ENCODE data around the gene GMPPB. TPM values are rescaled to one million over a fixed set of nuclear protein-coding genes. Genes with fewer than 3 reads are reported as not detected.

Gene GMPPB
- total RNA-seq, 1 experiment from 2014 or later: 28.0 TPM

- H3K27ac Mint-ChIP-seq: peak overlapping the region; percentile 43; the same call in 1 of the 2 replicates
- TF ChIP-seq STAT6 (CRISPR knock-in tag; conservative IDR thresholded peaks at IDR 0.05; ENCODE audit: low read depth): no peak
- TF ChIP-seq ZNF425 (CRISPR knock-in tag; conservative IDR thresholded peaks at IDR 0.05): no peak
- no peak for TF ChIP-seq PRRX2 (CRISPR knock-in tag; IDR thresholded peaks at IDR 0.05)
- TF ChIP-seq ZNF671 (CRISPR knock-in tag; IDR thresholded peaks at IDR 0.05): no peak
- TF ChIP-seq PRDM15 (CRISPR knock-in tag; IDR thresholded peaks at IDR 0.05): no peak
- no peak for TF ChIP-seq ZBTB43 (CRISPR knock-in tag; IDR thresholded peaks at IDR 0.05)
- no peak for TF ChIP-seq NR2C2 (CRISPR knock-in tag; IDR thresholded peaks at IDR 0.05)
- TF ChIP-seq TCF7 (CRISPR knock-in tag; IDR thresholded peaks at IDR 0.05; ENCODE audit: low read depth): no peak
- TF ChIP-seq FOXP4 (CRISPR knock-in tag; IDR thresholded peaks at IDR 0.05): no peak
- no peak for TF ChIP-seq NFE2L1 (CRISPR knock-in tag; IDR thresholded peaks at IDR 0.05)
- TF ChIP-seq IRF1 (CRISPR knock-in tag; IDR thresholded peaks at IDR 0.05): no peak
- TF ChIP-seq AFF4 (CRISPR knock-in tag; IDR thresholded peaks at IDR 0.05; ENCODE audit: borderline replicate concordance): no peak
- TF ChIP-seq CREB1 (CRISPR knock-in tag; IDR thresholded peaks at IDR 0.05): no peak
- no peak for TF ChIP-seq USF2 (CRISPR knock-in tag; IDR thresholded peaks at IDR 0.05)
- TF ChIP-seq ZNF532 (CRISPR knock-in tag; IDR thresholded peaks at IDR 0.05; ENCODE audit: borderline replicate concordance): no peak
Observed at GRCh38 chr3:49712166-49712565, 11.6 kb downstream of the GMPPB start.

More at GRCh38 chr3:49712166-49712565, 11.6 kb downstream of the GMPPB start:
- CTCF ChIA-PET: interaction anchor here (0.6 to 3.3 kb wide), 3 partner anchors 10 to 173 kb away, joined by 3 to 49 read pairs (median 6); partner anchors contain the start of gene INKA1
- DNase-seq (ENCODE audit: low spot score) (peak; percentile 10), ATAC-seq (no peak)
- Mint-ChIP-seq H3K27me3 (ENCODE audit: low read depth) (no peaks in the 10 kb centered on the region), H3K36me3 (no peaks in the 10 kb centered on the region; the same call in 1 of the 2 replicates), H3K9me3 (no peaks in the 10 kb centered on the region), H3K4me3 (no peak overlapping the region), H3K4me1 (no peaks in the 10 kb centered on the region)
- POLR2A ChIA-PET: no interaction called here

Measured in WTC11 (cell line).